HG02852 (cell line): ENCODE data around the gene NT5C3B.
"Not testable (repeated sequence)": the region's sequence is repeated elsewhere in the genome, so short reads cannot be mapped to it uniquely, and the experiment has no call there.

Experiments
- ATAC-seq: cut with Tn5 transposase; IDR thresholded peaks from one replicate; pipeline ENCODE4 v1.9.1; 2021; ENCODE audit warnings: mild to moderate bottlenecking, moderate library complexity; ENCODE audit not compliant: unreplicated experiment

Gene NT5C3B

DNA sequence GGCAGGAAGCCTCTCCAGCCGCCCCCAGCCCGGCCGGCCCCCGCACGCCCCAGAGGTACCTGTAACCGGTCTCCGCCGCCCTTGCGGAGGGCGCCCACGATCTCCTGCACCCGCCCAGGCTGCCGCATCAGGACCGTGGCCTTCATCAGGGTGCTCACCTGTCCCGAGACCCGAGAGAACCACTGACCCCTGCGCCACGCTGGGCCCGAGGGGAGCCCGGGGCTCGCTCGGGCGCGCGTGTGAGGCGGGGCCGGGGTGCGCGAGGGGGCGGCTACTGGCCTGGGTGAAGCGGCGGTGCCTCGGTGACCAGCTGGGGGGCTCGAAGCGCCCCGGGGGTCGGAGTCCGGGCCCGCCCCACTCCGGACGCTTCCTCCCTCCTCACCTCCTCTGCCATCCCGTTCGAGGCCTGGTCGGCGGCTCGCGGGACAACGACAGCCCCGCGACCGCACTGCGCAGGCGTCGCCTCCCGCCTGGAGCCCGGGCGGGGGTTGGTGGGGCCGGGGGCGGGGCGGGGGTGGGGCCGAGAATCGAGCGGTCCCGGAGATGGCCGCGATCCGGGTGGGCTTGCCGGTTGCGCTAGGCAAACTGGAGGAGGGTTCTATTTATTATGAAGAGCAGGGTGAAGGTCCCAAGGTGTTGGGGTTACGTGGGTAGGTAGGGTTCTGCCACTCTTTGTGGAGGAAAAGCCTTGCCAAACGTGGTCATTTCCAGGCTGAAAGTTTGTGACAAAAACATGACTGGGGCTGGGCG is at the start of gene NT5C3B:
Gene NT5C3B (minus strand): TSS at position 433 of the 750 bp plus-strand sequence. CDS start 39 bp downstream, at position 394.
- no peak for ATAC-seq

DNA sequence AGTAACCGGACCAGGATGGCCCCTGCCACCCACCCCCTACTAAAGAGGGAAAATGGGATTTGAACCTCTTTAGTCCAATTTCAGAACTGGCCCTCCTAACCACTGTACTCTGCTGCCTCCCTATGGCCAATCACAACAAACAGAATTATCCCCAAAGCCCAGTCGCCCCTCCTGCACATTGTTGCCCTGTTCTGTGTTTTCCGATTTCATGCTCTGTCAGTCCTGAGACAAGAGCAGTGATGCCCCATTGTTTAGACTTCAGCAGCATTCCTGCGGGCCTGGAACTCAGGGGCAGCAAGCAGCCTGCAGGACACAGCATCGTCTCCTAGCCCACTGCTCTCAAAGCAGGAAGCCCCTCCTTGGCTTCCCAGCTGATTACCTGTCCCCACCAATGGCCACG is 49.7 kb upstream of the NT5C3B start:
- no peak for ATAC-seq

DNA sequence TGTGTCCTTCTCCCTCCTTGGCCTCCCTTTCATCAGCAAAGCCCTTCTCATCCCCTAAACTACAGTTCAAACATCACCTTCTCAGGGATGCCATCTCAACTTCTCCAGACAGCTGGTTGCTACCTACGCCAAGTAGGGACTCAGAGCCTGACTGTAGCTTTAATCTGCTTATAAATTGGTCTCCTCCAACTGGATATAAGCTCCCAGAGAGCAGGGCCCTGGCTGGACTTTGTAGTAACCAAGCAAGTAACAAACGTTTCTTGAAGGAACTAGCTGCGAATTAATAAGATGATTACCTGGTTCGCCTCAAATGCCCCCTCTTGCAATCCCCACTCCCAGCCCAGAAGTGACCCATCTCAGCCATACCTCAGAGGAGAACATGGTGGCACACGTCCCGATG is 46.7 kb upstream of the NT5C3B start:
- ATAC-seq: no peak

DNA sequence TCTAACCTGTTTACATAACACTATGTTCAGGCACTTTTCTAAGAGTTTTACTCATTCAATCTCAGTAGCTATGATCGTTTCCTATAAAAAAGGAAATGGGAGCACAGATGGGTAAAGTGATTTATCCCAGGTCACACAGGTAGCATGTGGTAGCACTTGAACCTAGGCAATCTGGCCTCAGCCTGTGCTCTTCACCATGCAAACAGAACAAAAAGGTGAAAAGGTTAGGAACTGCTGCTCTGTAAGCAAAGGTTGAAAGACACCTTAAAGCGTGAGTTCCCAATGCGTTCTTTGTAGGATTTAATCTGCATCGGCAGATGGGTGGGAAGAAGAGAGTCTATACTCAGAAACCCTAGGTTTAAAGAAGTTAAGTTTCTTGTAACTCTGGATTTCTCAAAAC is 44.1 kb upstream of the NT5C3B start:
- ATAC-seq: no peak

DNA sequence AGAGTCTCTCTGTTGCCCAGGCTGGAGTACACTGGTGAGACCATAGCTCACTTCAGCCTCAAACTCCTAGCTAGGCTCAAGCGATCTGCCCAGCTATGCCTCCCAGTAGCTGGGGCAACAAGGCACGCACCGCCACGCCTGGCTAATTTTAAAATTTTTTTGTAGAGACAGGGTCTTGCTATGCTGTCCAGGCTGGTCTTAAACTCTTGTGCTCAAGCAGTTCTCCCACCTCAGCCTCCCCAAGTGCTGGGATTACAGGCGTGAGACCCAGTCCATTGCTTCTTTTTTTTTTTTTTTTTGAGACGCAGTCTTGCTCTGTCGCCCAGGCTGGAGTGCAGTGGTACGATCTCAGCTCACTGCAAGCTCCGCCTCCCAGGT is 38.2 kb upstream of the NT5C3B start:
- ATAC-seq: not testable (repeated sequence)

DNA sequence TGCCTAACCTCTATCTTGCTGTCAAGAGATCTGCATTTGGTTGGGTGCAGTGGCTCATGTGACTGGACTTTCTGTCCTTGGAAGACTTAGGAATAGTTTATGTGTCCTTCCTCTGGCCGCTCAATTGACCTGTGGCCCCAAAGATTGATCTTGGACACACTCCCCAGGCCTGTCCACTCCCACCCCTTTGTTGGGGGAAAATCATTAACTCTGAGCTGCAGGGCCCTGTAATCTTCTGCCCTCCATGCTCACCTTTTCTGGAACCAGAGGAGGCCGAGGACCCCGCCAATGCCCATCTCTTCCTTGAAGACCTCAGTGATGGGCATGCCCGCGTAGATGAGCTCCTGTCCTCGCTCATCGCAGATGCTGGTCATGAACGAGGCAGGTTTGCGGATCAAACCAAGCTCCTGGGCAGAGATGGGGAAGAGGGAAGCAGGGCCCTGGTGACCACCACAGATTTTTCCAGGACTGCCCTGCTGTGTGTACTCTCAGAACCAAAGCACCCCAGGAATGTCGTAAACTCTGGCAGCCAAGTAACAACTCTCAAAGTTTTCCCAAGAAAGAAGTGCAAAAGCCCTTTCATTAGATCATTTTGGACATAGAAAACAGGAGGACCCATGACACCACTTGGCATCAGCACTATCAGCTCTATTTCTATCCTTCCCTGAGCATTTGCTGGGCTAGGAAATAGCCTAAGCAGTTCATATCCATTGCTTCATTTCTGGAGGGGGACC is 37.7 kb upstream of the NT5C3B start:
- ATAC-seq: no peak

DNA sequence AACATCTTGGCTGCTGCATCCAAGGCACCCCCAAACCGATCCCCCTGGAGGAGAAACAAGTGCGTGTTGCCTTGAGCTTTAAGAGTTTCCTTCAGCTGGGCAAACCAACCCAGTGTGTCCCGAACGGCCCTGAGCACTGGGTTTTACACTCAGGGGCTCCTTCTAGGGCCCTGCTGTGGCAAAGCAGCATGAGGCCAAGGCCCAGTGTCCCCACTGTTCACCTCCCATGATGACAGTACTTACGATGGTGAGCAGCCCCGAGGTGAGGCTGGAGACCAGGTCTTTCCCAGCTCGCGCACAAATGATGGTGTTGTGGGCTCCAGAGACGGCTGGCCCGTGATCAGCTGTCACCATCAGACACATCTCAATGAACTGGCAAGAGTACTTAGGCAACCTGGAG is 35.8 kb upstream of the NT5C3B start:
- ATAC-seq: no peak

DNA sequence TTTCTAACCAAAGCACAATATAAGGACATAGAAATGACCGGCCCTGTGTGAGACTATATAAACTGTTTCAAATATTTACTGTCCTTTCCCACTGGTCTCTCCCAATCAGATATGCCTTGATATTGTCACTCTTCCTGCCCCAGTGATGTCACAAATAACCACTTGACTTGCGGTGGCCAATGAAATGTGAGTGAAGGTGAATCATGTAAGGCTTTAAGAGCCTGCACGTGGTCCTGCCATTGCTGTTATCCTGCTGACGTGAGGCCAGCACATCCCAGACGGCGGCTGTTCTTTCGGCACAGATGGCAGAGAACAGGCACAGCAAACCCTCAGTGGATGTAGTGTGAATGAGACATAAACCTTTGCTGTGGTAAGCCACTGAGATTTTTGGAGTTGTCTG is 34.6 kb upstream of the NT5C3B start:
- ATAC-seq: no peak

DNA sequence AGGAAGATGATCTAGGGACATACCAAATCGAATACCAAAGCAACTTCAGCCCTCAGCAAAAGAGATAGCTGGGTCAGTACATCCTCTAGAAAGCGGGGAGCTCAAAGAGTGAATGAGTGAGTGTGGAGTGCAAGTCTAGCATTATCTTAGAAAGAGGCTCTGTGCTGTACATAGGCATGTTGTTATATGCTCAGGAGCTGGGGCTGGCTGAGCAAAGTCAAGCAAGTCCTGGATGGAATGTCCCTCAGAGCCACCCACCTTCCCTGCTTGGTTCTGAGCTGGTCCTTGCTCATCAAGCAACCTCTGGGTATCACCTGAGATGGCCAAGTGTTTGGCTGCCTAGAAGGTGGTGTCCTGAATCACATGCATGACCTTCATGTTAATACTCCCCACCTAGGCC is 34.1 kb upstream of the NT5C3B start:
- no peak for ATAC-seq

DNA sequence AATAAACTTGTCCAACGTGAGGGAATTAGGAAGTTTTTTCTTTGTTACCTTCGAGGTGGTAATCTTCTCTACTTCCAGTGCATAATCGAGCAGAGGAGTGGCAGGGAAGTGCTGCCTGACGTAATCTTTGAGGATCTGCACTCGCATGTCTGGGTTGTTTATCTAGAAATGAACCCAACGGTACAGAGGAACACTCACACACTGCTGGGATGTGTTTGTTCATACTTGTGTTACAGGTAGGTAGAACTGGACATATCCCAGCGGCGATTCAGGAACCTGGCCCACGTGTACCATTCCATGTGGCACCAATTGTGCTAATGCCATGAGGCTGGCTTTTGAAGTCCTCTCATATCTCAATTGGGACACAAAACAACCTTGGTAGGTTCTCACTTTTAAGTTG is 33.4 kb upstream of the NT5C3B start:
- no peak for ATAC-seq

DNA sequence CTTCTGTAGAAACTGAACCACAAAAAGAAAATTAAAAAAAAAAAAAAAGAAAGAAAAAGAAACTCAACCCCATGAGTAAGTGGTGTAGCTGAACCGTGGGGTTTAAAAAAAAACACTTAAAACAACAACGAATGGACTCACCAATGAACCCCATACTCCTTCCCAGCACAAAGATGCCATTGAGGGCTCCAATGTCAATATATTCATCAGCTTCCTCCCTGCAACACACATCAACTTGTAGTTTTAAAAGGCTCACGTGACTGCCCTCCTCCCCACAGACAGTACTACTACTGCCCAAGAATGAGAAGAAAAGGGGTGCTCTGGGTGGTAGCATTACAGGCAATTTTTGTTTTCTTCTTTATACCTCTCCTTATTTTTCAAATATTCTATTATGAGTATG is 32.5 kb upstream of the NT5C3B start:
- no peak for ATAC-seq

DNA sequence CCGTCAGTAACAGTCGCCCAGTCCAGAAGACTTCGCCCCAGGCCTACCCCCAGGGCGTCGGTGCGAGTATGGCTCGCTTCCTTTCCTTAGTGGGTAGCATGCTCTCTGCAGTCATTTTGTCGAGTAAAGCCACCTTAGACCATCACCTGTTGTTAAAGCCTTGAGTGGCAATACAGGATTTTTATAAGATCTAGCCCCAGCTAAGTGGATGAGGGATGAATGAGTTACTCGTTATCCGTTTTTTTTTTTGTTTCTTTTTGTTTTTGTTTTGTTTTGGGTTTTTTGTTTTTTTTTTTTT is 29.5 kb upstream of the NT5C3B start:
- no peak for ATAC-seq

DNA sequence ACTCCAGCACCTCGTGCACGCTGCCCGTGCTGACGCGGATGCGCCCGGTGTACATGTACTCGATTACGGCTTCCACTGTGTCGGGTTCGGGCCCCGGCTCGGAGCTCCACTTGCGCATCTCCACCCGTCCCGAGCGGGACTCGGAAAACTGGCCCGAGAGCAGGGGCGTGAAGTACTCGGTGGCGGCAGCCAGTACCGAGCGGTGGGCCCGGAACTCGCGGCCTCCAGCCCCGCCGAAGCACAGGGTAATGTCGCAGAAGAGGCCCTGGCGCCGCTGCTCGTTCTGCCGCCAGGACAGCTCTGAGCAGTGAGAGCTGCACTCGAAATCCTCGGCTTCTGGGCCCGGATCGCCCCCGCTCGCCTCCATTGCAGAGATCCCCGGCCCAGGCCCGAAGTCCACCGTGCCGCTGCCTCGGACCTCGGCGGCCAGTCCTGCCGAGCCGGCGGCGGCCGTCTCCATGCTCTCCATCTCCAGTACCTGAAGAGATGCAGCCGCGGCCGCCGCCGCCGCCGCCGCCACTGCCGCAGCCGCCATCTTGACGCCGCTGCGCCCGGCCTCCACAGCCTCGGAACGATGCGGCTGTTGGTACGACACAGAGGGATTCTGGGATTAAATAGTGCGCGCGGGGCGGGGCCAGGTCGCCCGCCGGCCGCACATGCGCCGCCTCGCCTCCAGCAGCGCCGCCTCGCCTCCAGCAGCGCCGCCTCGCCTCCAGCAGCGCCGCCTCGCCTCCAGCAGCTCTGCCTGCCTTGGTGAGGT is 29.0 kb upstream of the NT5C3B start, which contains the start of gene KLHL11:
Gene KLHL11 (minus strand): TSS at position 588 of the 760 bp plus-strand sequence. CDS start 53 bp downstream, at position 535.
- ATAC-seq: peak; percentile 86

DNA sequence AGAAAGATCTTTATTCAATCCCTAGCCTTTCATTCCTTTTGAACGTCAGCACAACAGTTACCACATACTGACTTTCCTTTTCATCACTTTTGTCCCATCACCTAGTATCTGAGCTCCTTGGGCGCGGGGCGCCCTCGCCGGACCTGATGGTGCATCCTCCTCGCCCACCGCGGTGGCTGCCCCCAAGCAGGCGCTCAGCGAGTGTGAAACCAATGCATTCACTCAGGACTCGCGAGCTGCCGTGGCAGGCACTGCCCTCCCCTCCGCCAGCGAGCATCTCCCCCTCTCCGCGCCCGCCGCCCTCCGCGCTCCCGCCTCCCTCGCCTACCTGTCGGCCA is 28.4 kb upstream of the NT5C3B start:
- no peak for ATAC-seq

DNA sequence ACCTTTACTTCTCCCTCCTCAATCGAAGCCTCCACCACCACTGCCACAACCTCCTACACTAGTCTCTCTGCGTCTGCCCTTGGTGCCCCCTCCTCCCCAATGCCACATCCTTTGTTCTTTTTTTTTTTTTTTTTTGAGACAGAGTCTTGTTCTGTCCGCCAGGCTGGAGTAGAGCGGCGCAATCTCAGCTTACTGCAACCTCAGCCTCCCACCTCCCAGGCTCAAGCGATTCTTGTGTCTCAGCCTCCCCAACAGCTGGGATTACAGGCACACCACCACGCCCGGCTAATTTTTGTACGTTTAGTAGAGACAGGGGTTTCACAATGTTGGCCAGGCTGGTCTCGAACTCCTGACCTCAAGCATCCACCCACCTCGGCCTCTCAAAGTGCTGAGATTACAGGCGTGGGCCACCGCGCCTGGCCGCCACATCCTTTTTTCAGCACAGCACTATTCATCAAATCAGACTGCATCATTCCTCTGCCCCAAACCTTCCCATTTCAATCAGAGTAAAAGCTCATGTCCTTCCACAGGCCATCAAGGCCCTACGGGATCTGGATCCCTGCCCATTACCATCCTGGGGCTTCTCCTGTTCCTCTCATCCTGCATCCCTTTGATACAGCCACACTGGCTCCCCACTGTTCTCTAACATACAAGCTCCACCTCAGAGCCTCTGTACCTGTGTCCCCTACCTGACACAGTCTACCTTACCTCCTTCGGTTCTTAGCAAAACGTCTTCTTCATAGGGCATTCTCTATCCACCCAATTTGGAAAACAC is 27.2 kb upstream of the NT5C3B start:
- ATAC-seq: no peak

DNA sequence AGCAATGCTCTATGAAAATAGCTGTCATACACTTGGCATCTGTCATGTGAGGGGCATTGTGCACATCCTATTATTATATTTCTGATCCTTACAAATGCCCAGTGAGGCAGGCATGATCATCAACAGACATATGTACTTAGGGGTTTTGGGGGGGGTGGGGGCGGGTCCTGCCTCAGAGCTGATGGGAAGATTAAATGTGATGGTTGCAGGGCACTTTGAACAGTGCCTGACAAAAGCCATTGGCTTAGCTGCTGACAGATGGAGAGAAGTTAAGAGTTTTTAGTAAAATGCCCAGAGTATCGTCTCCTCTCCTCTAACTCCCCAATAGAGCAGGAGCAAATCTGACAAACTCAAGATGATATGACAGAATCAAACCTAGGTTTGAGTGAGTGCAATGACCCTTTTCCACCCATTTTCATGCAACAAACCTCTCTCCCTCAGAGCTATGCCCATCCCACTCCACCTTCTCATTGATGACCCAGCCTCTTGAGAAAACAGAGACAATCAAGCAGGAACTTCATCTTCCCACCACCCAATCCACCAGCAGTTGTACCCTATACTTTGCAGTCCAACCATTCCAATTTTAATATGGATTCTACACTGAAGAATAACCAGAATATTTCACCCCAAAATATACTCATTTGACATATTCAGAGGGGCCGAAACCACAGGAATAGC is 24.4 kb upstream of the NT5C3B start:
- no peak for ATAC-seq

DNA sequence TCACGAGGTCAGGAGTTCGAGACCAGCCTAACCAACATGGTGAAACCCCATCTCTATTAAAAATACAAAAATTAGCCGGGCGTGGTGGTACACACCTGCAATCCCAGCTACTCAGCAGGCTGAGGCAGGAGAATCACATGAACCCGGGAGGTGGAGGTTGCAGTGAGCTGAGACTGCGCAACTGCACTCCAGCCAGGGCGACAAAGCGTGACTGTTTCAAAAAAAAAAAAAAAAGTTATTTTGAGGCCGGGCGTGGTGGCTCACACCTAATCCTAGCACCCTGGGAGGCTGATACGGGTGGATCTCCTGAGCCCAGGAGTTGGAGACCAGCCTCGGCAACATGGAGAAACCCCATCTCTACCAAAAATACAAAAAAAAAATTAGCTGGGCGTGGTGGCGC is 15.3 kb upstream of the NT5C3B start:
- ATAC-seq: not testable (repeated sequence)

DNA sequence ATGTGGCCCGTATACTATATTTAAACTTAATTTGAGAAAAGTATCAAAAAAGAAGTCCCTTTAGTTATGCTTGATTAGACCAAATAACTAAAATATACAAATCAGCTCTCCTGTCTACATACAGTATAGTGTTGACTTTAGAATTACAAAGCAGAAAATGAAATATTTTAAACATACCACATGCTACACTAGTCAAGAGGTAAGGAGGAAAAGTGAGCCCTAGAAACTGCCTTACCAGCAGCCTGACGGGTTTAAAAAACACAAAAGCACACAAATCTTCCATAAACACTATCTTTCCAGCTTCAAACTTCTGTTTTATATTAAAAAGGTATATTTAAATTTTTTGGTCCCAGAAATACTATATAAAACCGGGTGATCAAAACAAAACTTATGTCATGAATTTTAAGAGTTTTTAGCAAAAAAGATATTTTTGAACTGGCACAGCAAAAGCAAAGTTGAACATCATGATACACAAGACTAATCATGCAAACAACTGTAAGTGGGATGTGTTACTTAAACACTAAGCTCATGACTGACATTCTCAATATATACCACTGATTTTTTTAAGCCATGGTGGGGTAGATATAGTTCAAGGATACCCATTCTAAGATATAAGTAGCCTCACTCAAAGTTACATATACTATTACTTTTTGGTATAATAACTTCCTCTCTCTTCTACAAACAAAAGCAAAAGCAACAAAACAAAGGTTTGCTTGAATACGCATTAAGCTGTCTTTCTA is 13.4 kb upstream of the NT5C3B start:
- no peak for ATAC-seq

DNA sequence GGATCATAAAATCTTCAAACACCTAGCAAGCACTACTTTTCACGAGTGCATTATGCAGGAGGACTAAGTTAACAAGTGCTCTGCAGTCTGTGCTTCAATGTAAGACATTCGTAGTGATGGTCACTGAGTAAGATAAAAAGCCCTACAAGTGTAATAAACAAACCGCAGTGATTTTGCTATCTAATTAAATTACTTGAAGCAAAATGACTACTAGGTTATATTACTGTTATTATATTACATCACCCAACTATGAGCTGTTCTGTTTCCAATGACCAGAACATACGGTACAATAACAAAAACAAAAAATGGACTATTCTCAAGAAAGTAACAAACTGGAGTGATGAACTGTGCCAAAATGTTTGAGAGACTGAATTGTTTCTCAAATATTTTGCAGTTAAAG is 12.8 kb upstream of the NT5C3B start:
- ATAC-seq: no peak

DNA sequence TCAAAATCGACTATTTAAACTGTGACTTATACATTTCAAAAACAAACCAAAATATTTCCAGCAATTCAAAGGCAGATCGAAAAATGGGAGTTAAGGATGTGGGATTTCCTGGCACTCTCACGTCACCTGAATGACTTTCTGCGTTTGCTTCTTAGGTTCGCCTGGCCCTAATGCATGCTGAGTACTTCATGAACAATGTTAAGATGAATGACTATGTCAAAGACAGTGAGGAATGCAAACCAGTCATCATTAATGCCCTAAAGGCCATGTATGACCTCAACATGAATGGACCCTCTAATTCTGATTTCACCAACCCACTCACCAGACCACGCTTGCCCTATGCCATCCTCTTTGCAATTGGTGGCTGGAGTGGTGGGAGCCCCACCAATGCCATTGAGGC is 8.9 kb upstream of the NT5C3B start:
- ATAC-seq: no peak
